Natural killer cell (primary cell): ENCODE measurements around the gene DDX1. TPM values are rescaled to one million over a fixed set of nuclear protein-coding genes. Genes with fewer than 3 reads are reported as not detected.

Source experiments
- ATAC-seq, 3 donors: fragments of 150-1000 bp in 2 of 3; fragments of 200-7000 bp in 1 of 3; cut with Tn5 transposase; 1 replicate in 1 of 3; 2 replicates in 2 of 3; pipeline ENCODE4 v1.10.0; 2021; ENCODE audit warnings: mild to moderate bottlenecking in 2 of 3, moderate library complexity in 2 of 3
- DNase-seq, 2 donors: peaks; one replicate each; pipeline versions ENCODE4 v3.0.0 to v3.0.0-alpha.2; 2013 to 2021; ENCODE audit warnings: mixed read lengths in 1 of 2
- H3K27ac ChIP-seq: one replicate; pipeline ENCODE4 v1.5.1; 2013; ENCODE audit warnings: mild to moderate bottlenecking, low read length
- H3K27me3 ChIP-seq: one replicate; pipeline ENCODE4 v1.6.1; 2013; ENCODE audit warnings: low read length; ENCODE audit not compliant: control insufficient read depth, insufficient read depth
- H3K36me3 ChIP-seq: one replicate; pipeline ENCODE4 v1.6.1; 2013; ENCODE audit warnings: low read length; ENCODE audit not compliant: control insufficient read depth, insufficient read depth
- H3K4me1 ChIP-seq: one replicate; pipeline ENCODE4 v1.6.1; 2013; ENCODE audit warnings: low read length; ENCODE audit not compliant: control insufficient read depth, insufficient read depth
- H3K4me3 ChIP-seq: one replicate; pipeline ENCODE4 v1.5.1; 2013; ENCODE audit warnings: low read length
- H3K9me3 ChIP-seq: one replicate; pipeline ENCODE4 v1.6.1; 2013; ENCODE audit warnings: low read length; ENCODE audit not compliant: control insufficient read depth, insufficient read depth
- H3K27ac Mint-ChIP-seq, 2 donors: one replicate each; pipeline ENCODE4 v1.8.0; 2022; ENCODE audit warnings: mild to moderate bottlenecking in 2 of 2, mixed read lengths in 2 of 2, moderate library complexity in 1 of 2
- H3K27me3 Mint-ChIP-seq, 2 donors: one replicate each; pipeline ENCODE4 v1.8.0; 2022; ENCODE audit warnings: low read depth in 2 of 2, mixed read lengths in 2 of 2
- H3K36me3 Mint-ChIP-seq: one replicate; pipeline ENCODE4 v1.8.0; 2022; ENCODE audit warnings: mixed read lengths
- H3K4me1 Mint-ChIP-seq, 2 donors: one replicate each; pipeline ENCODE4 v1.8.0; 2022; ENCODE audit warnings: mixed read lengths in 2 of 2
- H3K4me3 Mint-ChIP-seq: one replicate; pipeline ENCODE4 v1.8.0; 2022; ENCODE audit warnings: mild to moderate bottlenecking, moderate library complexity, mixed read lengths
- H3K9me3 Mint-ChIP-seq, 2 donors: one replicate each; pipeline ENCODE4 v1.8.0; 2022; ENCODE audit warnings: mixed read lengths in 2 of 2
- CTCF ChIP-seq: fragments of 200-600 bp; IDR thresholded peaks from one replicate; pipeline ENCODE4 v1.8.0; 2022; ENCODE audit warnings: antibody characterized with exemption
- WGBS: methylation state at CpG from one replicate; pipeline ENCODE4 v1.1.7; 2013; ENCODE audit warnings: missing lambda C conversion rate; ENCODE audit not compliant: insufficient coverage; 5-methylcytosine and 5-hydroxymethylcytosine counted together
- intact Hi-C: fragments of 100-400 bp; cut with micrococcal nuclease; formaldehyde crosslinking; loops from one replicate; pipeline ENCODE4 v1.14.2; 2022
- total RNA-seq, 4 donors: library from RNA; stranded (reverse); fragments of 120-200 nt in 1 of 4; gene quantifications; one replicate each; pipeline versions ENCODE4 v1.2.3 to v1.2.4, GENCODE V29; 2013 to 2022

DDX1 gene
- total RNA-seq, 3 donors from 2014 or later (not counting 1 experiment from before 2014, with no cell fraction given) = 28.5 to 43.4 (median 37.2) TPM

GRCh38 chr2:15548974-15549373, 42.7 kb upstream of the DDX1 start:
- Mint-ChIP-seq H3K9me3 (no peaks in the 10 kb centered on the region), H3K36me3 (peaks cover 8% of the 10 kb centered on the region), H3K27me3 (no peaks in the 10 kb centered on the region), H3K4me3 (no peak overlapping the region), H3K27ac (no peak overlapping the region), H3K4me1 (peaks cover 0 to 9% of the 10 kb centered on the region in 2 donors)
- peaks cover 10% of the 10 kb centered on the region for H3K36me3 ChIP-seq
- H3K27me3 ChIP-seq = no peaks in the 10 kb centered on the region
- TF ChIP-seq CTCF = no peak
- intact Hi-C loops = no loop called here
- no peak overlapping the region for H3K4me3 ChIP-seq
- no peaks in the 10 kb centered on the region for H3K4me1 ChIP-seq
- H3K27ac ChIP-seq = no peak overlapping the region
- 100% methylated on average over 2 of the region's 2 CpGs for WGBS
- DNase-seq = no peak
- ATAC-seq = no peak
- no peaks in the 10 kb centered on the region for H3K9me3 ChIP-seq

- Histone ChIP-seq H3K36me3 (peaks cover 12% of the 10 kb centered on the region), H3K9me3 (no peaks in the 10 kb centered on the region), H3K27me3 (no peaks in the 10 kb centered on the region), H3K27ac (no peak overlapping the region), H3K4me1 (no peaks in the 10 kb centered on the region), H3K4me3 (no peak overlapping the region)
- no peaks in the 10 kb centered on the region for H3K9me3 Mint-ChIP-seq
- no peak for DNase-seq
- H3K36me3 Mint-ChIP-seq = peaks cover 8% of the 10 kb centered on the region
- intact Hi-C loops = no loop called here
- no peak overlapping the region for H3K4me3 Mint-ChIP-seq
- H3K27me3 Mint-ChIP-seq = no peaks in the 10 kb centered on the region
- 89% methylated on average over 1 of the region's 1 CpG for WGBS
- ATAC-seq = no peak
- H3K4me1 Mint-ChIP-seq = peaks cover 6 to 11% of the 10 kb centered on the region in 2 donors
- no peak overlapping the region for H3K27ac Mint-ChIP-seq
- TF ChIP-seq CTCF = no peak
Measured at GRCh38 chr2:15553519-15553918, 38.1 kb upstream of the DDX1 start.

- H3K36me3 Mint-ChIP-seq = peaks cover 8% of the 10 kb centered on the region
- no peak overlapping the region for H3K4me3 Mint-ChIP-seq
- ATAC-seq (no peak), DNase-seq (no peak)
- peaks cover 6 to 13% of the 10 kb centered on the region in 2 donors for H3K4me1 Mint-ChIP-seq
- H3K27me3 ChIP-seq = no peaks in the 10 kb centered on the region
- no peaks in the 10 kb centered on the region for H3K4me1 ChIP-seq
- intact Hi-C loops = no loop called here
- H3K27ac ChIP-seq = no peak overlapping the region
- H3K9me3 Mint-ChIP-seq = no peaks in the 10 kb centered on the region
- H3K27ac Mint-ChIP-seq = no peak overlapping the region
- no peaks in the 10 kb centered on the region for H3K9me3 ChIP-seq
- 91% methylated on average over 3 of the region's 3 CpGs for WGBS
- H3K36me3 ChIP-seq = peaks cover 9% of the 10 kb centered on the region
- no peaks in the 10 kb centered on the region for H3K27me3 Mint-ChIP-seq
- no peak overlapping the region for H3K4me3 ChIP-seq
- TF ChIP-seq CTCF = no peak
Measured at GRCh38 chr2:15553951-15554350, 37.7 kb upstream of the DDX1 start.

- WGBS = 98% methylated on average over 3 of the region's 5 CpGs
- Mint-ChIP-seq H3K9me3 (no peaks in the 10 kb centered on the region), H3K36me3 (peaks cover 8% of the 10 kb centered on the region), H3K27me3 (no peaks in the 10 kb centered on the region), H3K27ac (no peak overlapping the region), H3K4me3 (no peak overlapping the region), H3K4me1 (peaks cover 13 to 15% of the 10 kb centered on the region in 2 donors)
- Histone ChIP-seq H3K27me3 (no peaks in the 10 kb centered on the region), H3K4me1 (no peaks in the 10 kb centered on the region), H3K4me3 (no peak overlapping the region), H3K36me3 (peaks cover 7% of the 10 kb centered on the region), H3K27ac (no peak overlapping the region), H3K9me3 (no peaks in the 10 kb centered on the region)
- intact Hi-C loops = no loop called here
- DNase-seq = no peak
- no peak for ATAC-seq
- TF ChIP-seq CTCF = no peak
Measured at GRCh38 chr2:15554525-15555218, 37.0 kb upstream of the DDX1 start.
